CD4-positive, alpha-beta T cell treated with Interleukin-4 for 1 hour (primary cell): ENCODE data around the gene PPARG.
"Not testable (repeated sequence)": the region's sequence is repeated elsewhere in the genome, so short reads cannot be mapped to it uniquely, and the experiment has no call there.

Source experiments
- DNase-seq, 2 donors: peaks; one replicate each; pipeline ENCODE4 v3.0.0-alpha.2; 2020 to 2022

PPARG gene

GRCh38 chr3:12279591-12280326 is 9.1 kb upstream of the PPARG start:
- no peak for DNase-seq

- no peak for DNase-seq
Measured at GRCh38 chr3:12280357-12280806, 8.5 kb upstream of the PPARG start.

- DNase-seq: no peak
Measured at GRCh38 chr3:12284591-12284990, 4.3 kb upstream of the PPARG start.

GRCh38 chr3:12285003-12285555 is 3.8 kb upstream of the PPARG start:
- no peak for DNase-seq

GRCh38 chr3:12285779-12286178 is 3.1 kb upstream of the PPARG start:
- DNase-seq: not testable (repeated sequence)

GRCh38 chr3:12286504-12286903 is 2.4 kb upstream of the PPARG start:
- DNase-seq: no peak

GRCh38 chr3:12286927-12287726 is 1.7 kb upstream of the PPARG start:
- peak in 1 of 2 donors; percentile 21 for DNase-seq

GRCh38 chr3:12287727-12288181 is 1.1 kb upstream of the PPARG start:
- peak in 1 of 2 donors; percentile 23 for DNase-seq

GRCh38 chr3:12289524-12289923 is 654 bp downstream of the PPARG start:
- no peak for DNase-seq

GRCh38 chr3:12292770-12293169 is 3.9 kb downstream of the PPARG start:
- DNase-seq: no peak

GRCh38 chr3:12294885-12295580 is 6.2 kb downstream of the PPARG start:
- no peak for DNase-seq

- no peak for DNase-seq
Measured at GRCh38 chr3:12296511-12296910, 7.6 kb downstream of the PPARG start.

- DNase-seq: no peak
Measured at GRCh38 chr3:12299026-12299425, 10.2 kb downstream of the PPARG start.

GRCh38 chr3:12300137-12300536 is 11.3 kb downstream of the PPARG start:
- no peak for DNase-seq

GRCh38 chr3:12301031-12301430 is 12.2 kb downstream of the PPARG start:
- no peak for DNase-seq

- no peak for DNase-seq
Measured at GRCh38 chr3:12301513-12301912, 12.6 kb downstream of the PPARG start.

- DNase-seq: no peak
Measured at GRCh38 chr3:12302564-12302963, 13.7 kb downstream of the PPARG start.

GRCh38 chr3:12303534-12303933 is 14.7 kb downstream of the PPARG start:
- DNase-seq: peak; percentile 2 to 25

- DNase-seq: peak; percentile 23 to 71
Measured at GRCh38 chr3:12303993-12304392, 15.1 kb downstream of the PPARG start.

GRCh38 chr3:12307136-12307535 is 18.3 kb downstream of the PPARG start:
- DNase-seq: no peak

- DNase-seq: no peak
Measured at GRCh38 chr3:12308517-12308916, 19.6 kb downstream of the PPARG start.

- DNase-seq: no peak
Measured at GRCh38 chr3:12309716-12310115, 20.8 kb downstream of the PPARG start.

GRCh38 chr3:12312010-12312409 is 23.1 kb downstream of the PPARG start:
- DNase-seq: no peak
